Natural killer cell (primary cell): ENCODE results near the gene C1orf159. TPM values are rescaled to one million over a fixed set of nuclear protein-coding genes. Genes with fewer than 3 reads are reported as not detected.

Experiments
- ATAC-seq, 3 donors: fragments of 150-1000 bp in 2 of 3; fragments of 200-7000 bp in 1 of 3; cut with Tn5 transposase; 1 replicate in 1 of 3; 2 replicates in 2 of 3; pipeline ENCODE4 v1.10.0; 2021; ENCODE audit warnings: mild to moderate bottlenecking in 2 of 3, moderate library complexity in 2 of 3
- DNase-seq, 2 donors: peaks; one replicate each; pipeline versions ENCODE4 v3.0.0 to v3.0.0-alpha.2; 2013 to 2021; ENCODE audit warnings: mixed read lengths in 1 of 2
- H3K27ac ChIP-seq: one replicate; pipeline ENCODE4 v1.5.1; 2013; ENCODE audit warnings: mild to moderate bottlenecking, low read length
- H3K27me3 ChIP-seq: one replicate; pipeline ENCODE4 v1.6.1; 2013; ENCODE audit warnings: low read length; ENCODE audit not compliant: control insufficient read depth, insufficient read depth
- H3K36me3 ChIP-seq: one replicate; pipeline ENCODE4 v1.6.1; 2013; ENCODE audit warnings: low read length; ENCODE audit not compliant: control insufficient read depth, insufficient read depth
- H3K4me1 ChIP-seq: one replicate; pipeline ENCODE4 v1.6.1; 2013; ENCODE audit warnings: low read length; ENCODE audit not compliant: control insufficient read depth, insufficient read depth
- H3K4me3 ChIP-seq: one replicate; pipeline ENCODE4 v1.5.1; 2013; ENCODE audit warnings: low read length
- H3K9me3 ChIP-seq: one replicate; pipeline ENCODE4 v1.6.1; 2013; ENCODE audit warnings: low read length; ENCODE audit not compliant: control insufficient read depth, insufficient read depth
- H3K27ac Mint-ChIP-seq, 2 donors: one replicate each; pipeline ENCODE4 v1.8.0; 2022; ENCODE audit warnings: mild to moderate bottlenecking in 2 of 2, mixed read lengths in 2 of 2, moderate library complexity in 1 of 2
- H3K27me3 Mint-ChIP-seq, 2 donors: one replicate each; pipeline ENCODE4 v1.8.0; 2022; ENCODE audit warnings: low read depth in 2 of 2, mixed read lengths in 2 of 2
- H3K36me3 Mint-ChIP-seq: one replicate; pipeline ENCODE4 v1.8.0; 2022; ENCODE audit warnings: mixed read lengths
- H3K4me1 Mint-ChIP-seq, 2 donors: one replicate each; pipeline ENCODE4 v1.8.0; 2022; ENCODE audit warnings: mixed read lengths in 2 of 2
- H3K4me3 Mint-ChIP-seq: one replicate; pipeline ENCODE4 v1.8.0; 2022; ENCODE audit warnings: mild to moderate bottlenecking, moderate library complexity, mixed read lengths
- H3K9me3 Mint-ChIP-seq, 2 donors: one replicate each; pipeline ENCODE4 v1.8.0; 2022; ENCODE audit warnings: mixed read lengths in 2 of 2
- WGBS: methylation state at CpG from one replicate; pipeline ENCODE4 v1.1.7; 2013; ENCODE audit warnings: missing lambda C conversion rate; ENCODE audit not compliant: insufficient coverage; 5-methylcytosine and 5-hydroxymethylcytosine counted together
- intact Hi-C: fragments of 100-400 bp; cut with micrococcal nuclease; formaldehyde crosslinking; loops from one replicate; pipeline ENCODE4 v1.14.2; 2022
- total RNA-seq, 4 donors: library from RNA; stranded (reverse); fragments of 120-200 nt in 1 of 4; gene quantifications; one replicate each; pipeline versions ENCODE4 v1.2.3 to v1.2.4, GENCODE V29; 2013 to 2022
- TF ChIP-seq, protein P1 (sequence below): fragments of 200-600 bp; IDR thresholded peaks from one replicate; pipeline ENCODE4 v1.8.0; 2022; ENCODE audit warnings: antibody characterized with exemption

C1orf159 gene
- total RNA-seq, 3 donors from 2014 or later (not counting 1 experiment from before 2014, with no cell fraction given): 19.6 to 25.1 (median 21.5) TPM

DNA sequence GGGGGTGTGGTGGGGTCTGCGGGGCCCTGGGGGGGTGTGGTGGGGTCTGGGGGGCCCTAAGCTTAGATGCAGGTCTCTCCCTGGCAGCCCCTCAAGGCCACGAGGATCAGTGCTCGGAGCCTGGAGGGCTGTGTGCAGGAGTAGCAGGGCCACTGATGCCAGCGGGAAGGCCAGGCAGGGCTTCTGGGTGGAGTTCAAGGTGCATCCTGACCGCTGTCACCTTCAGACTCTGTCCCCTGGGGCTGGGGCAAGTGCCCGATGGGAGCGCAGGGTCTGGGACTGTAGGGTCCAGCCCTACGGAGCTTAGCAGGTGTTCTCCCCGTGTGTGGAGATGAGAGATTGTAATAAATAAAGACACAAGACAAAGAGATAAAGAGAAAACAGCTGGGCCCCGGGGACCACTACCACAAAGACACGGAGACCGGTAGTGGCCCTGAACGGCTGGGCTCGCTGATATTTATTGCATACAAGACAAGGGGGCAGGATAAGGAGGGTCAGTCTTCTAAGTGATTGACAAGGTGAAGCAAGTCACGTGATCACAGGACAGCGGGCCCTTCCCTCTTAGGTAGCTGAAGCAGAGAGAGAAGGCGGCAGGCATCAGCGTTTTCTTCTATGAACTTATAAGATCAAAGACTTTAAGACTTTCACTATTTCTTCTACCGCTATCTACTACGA, 50.5 kb downstream of the C1orf159 start:
- Histone ChIP-seq H3K27ac (no peak overlapping the region), H3K36me3 (no peaks in the 10 kb centered on the region), H3K4me3 (no peak overlapping the region), H3K4me1 (peaks cover 36% of the 10 kb centered on the region), H3K27me3 (peaks cover 28% of the 10 kb centered on the region), H3K9me3 (no peaks in the 10 kb centered on the region)
- 74% methylated on average over 20 of the region's 20 CpGs for WGBS
- Mint-ChIP-seq H3K27me3 (peaks cover 0 to 16% of the 10 kb centered on the region in 2 donors), H3K36me3 (no peaks in the 10 kb centered on the region), H3K27ac (peak overlapping the region in 1 of 2 donors; percentile 57), H3K4me1 (peaks cover 0 to 12% of the 10 kb centered on the region in 2 donors), H3K4me3 (peak overlapping the region; percentile 45), H3K9me3 (no peaks in the 10 kb centered on the region)
- ATAC-seq (no peak), DNase-seq (peak in 1 of 2 donors; percentile 34)
- TF ChIP-seq, protein P1, sequence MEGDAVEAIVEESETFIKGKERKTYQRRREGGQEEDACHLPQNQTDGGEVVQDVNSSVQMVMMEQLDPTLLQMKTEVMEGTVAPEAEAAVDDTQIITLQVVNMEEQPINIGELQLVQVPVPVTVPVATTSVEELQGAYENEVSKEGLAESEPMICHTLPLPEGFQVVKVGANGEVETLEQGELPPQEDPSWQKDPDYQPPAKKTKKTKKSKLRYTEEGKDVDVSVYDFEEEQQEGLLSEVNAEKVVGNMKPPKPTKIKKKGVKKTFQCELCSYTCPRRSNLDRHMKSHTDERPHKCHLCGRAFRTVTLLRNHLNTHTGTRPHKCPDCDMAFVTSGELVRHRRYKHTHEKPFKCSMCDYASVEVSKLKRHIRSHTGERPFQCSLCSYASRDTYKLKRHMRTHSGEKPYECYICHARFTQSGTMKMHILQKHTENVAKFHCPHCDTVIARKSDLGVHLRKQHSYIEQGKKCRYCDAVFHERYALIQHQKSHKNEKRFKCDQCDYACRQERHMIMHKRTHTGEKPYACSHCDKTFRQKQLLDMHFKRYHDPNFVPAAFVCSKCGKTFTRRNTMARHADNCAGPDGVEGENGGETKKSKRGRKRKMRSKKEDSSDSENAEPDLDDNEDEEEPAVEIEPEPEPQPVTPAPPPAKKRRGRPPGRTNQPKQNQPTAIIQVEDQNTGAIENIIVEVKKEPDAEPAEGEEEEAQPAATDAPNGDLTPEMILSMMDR: no peak
- intact Hi-C loops: no loop called here

GRCh38 chr1:1063945-1064831, 51.7 kb downstream of the C1orf159 start:
- peaks cover 36% of the 10 kb centered on the region for H3K27me3 ChIP-seq
- DNase-seq (peak; percentile 79 to 91), ATAC-seq (peak; percentile 66 to 85 (median 76))
- Mint-ChIP-seq H3K9me3 (no peaks in the 10 kb centered on the region), H3K4me1 (peaks cover 0 to 12% of the 10 kb centered on the region in 2 donors), H3K27me3 (peaks cover 0 to 22% of the 10 kb centered on the region in 2 donors), H3K4me3 (peak overlapping the region; percentile 52), H3K27ac (peak overlapping the region; percentile 48 to 90), H3K36me3 (no peaks in the 10 kb centered on the region)
- WGBS: 10% methylated on average over 47 of the region's 50 CpGs
- H3K4me3 ChIP-seq: no peak overlapping the region
- H3K4me1 ChIP-seq: peaks cover 32% of the 10 kb centered on the region
- TF ChIP-seq, protein P1: peak; percentile 77
- no peaks in the 10 kb centered on the region for H3K36me3 ChIP-seq
- intact Hi-C loops: loop anchor here (1.0 kb wide), 1 partner anchor 80 kb away; no protein-coding TSS in a partner anchor
- no peak overlapping the region for H3K27ac ChIP-seq
- H3K9me3 ChIP-seq: no peaks in the 10 kb centered on the region

- Histone ChIP-seq H3K9me3 (no peaks in the 10 kb centered on the region), H3K4me1 (peaks cover 37% of the 10 kb centered on the region), H3K27ac (no peak overlapping the region), H3K4me3 (no peak overlapping the region), H3K36me3 (no peaks in the 10 kb centered on the region), H3K27me3 (peaks cover 43% of the 10 kb centered on the region)
- DNase-seq: no peak
- Mint-ChIP-seq H3K4me1 (peaks cover 0 to 17% of the 10 kb centered on the region in 2 donors), H3K4me3 (no peak overlapping the region), H3K27ac (peak overlapping the region in 1 of 2 donors; percentile 90), H3K9me3 (no peaks in the 10 kb centered on the region), H3K27me3 (peaks cover 2 to 27% of the 10 kb centered on the region in 2 donors), H3K36me3 (no peaks in the 10 kb centered on the region)
- no peak for ATAC-seq
- TF ChIP-seq, protein P1: no peak
- intact Hi-C loops: loop anchor here (1.0 kb wide), 1 partner anchor 79 kb away; no protein-coding TSS in a partner anchor
- WGBS: 55% methylated on average over 24 of the region's 24 CpGs
Measured at GRCh38 chr1:1063261-1063944, 52.5 kb downstream of the C1orf159 start.
